Neuronal stem cell (in vitro differentiated cells): Measurements from ENCODE around the gene HRAS.

Source experiments
- DNase-seq: peaks from one replicate; pipeline ENCODE4 v3.0.0-alpha.2; 2013; ENCODE audit warnings: low spot score
- H2AFZ ChIP-seq: one replicate; pipeline ENCODE4 v1.6.1; 2013; ENCODE audit warnings: mild to moderate bottlenecking, low read length, inconsistent platforms
- H2AK5ac ChIP-seq: 2 replicates; pipeline ENCODE4 v1.6.1; 2013; ENCODE audit warnings: low read depth, mild to moderate bottlenecking, inconsistent platforms, low read length, moderate library complexity, mixed read lengths
- H2BK120ac ChIP-seq: 2 replicates; pipeline ENCODE4 v1.6.1; 2013; ENCODE audit warnings: low read depth, mild to moderate bottlenecking, inconsistent platforms, low read length, moderate library complexity, mixed read lengths
- H2BK12ac ChIP-seq: one replicate; pipeline ENCODE4 v1.6.1; 2013; ENCODE audit warnings: low read length, inconsistent platforms
- H2BK15ac ChIP-seq: 2 replicates; pipeline ENCODE4 v1.6.1; 2013; ENCODE audit warnings: mild to moderate bottlenecking, low read length, inconsistent platforms, mixed read lengths
- H2BK5ac ChIP-seq: one replicate; pipeline ENCODE4 v1.6.1; 2013; ENCODE audit warnings: inconsistent platforms, mild to moderate bottlenecking, low read length, moderate library complexity
- H3K14ac ChIP-seq: one replicate; pipeline ENCODE4 v1.6.1; 2013; ENCODE audit warnings: low read length, inconsistent platforms
- H3K18ac ChIP-seq: 2 replicates; pipeline ENCODE4 v1.6.1; 2013; ENCODE audit warnings: low read length, inconsistent platforms
- H3K23ac ChIP-seq: 2 replicates; pipeline ENCODE4 v1.6.1; 2013; ENCODE audit warnings: low read depth, mild to moderate bottlenecking, mixed read lengths, low read length, inconsistent platforms; ENCODE audit not compliant: poor library complexity
- H3K27ac ChIP-seq: replicated peaks from 3 replicates; pipeline ENCODE4 v1.5.1; 2013; ENCODE audit warnings: low read length, inconsistent platforms
- H3K27me3 ChIP-seq, 3 experiments: 2 replicates each; pipeline ENCODE4 v1.6.1; 2013; ENCODE audit warnings: low read length in 3 of 3, mild to moderate bottlenecking in 2 of 3, inconsistent platforms in 1 of 3, low read depth in 1 of 3, mixed read lengths in 1 of 3, moderate library complexity in 1 of 3; ENCODE audit not compliant: control insufficient read depth in 3 of 3, insufficient read depth in 3 of 3
- H3K36me3 ChIP-seq, 2 donors: replicated peaks in 1 of 2; 2 replicates each; pipeline ENCODE4 v1.6.1; 2013; ENCODE audit warnings: low read length in 2 of 2; ENCODE audit not compliant: control insufficient read depth in 2 of 2, insufficient read depth in 2 of 2
- H3K4ac ChIP-seq: 2 replicates; pipeline ENCODE4 v1.6.1; 2013; ENCODE audit warnings: inconsistent platforms, mild to moderate bottlenecking, low read length, moderate library complexity
- H3K4me1 ChIP-seq, 2 donors: 1 replicate in 1 of 2; 2 replicates in 1 of 2; pipeline ENCODE4 v1.6.1; 2013; ENCODE audit warnings: low read length in 2 of 2, low read depth in 1 of 2; ENCODE audit not compliant: control insufficient read depth in 2 of 2, insufficient read depth in 1 of 2
- H3K4me2 ChIP-seq: one replicate; pipeline ENCODE4 v1.6.1; 2013; ENCODE audit warnings: mild to moderate bottlenecking, low read length, inconsistent platforms; ENCODE audit not compliant: insufficient read depth, poor library complexity, severe bottlenecking
- H3K4me3 ChIP-seq, 2 donors: 2 replicates each; pipeline ENCODE4 v1.5.1; 2013; ENCODE audit warnings: low read length in 2 of 2, mild to moderate bottlenecking in 2 of 2, inconsistent platforms in 1 of 2, moderate library complexity in 1 of 2
- H3K79me1 ChIP-seq: one replicate; pipeline ENCODE4 v1.6.1; 2013; ENCODE audit warnings: low read depth, mild to moderate bottlenecking, inconsistent platforms, low read length, moderate library complexity
- H3K9ac ChIP-seq: one replicate; pipeline ENCODE4 v1.6.1; 2013; ENCODE audit warnings: mild to moderate bottlenecking, low read depth, low read length, inconsistent platforms; ENCODE audit not compliant: poor library complexity
- H3K9me3 ChIP-seq, 2 donors: replicated peaks in 1 of 2; 2 replicates each; pipeline versions ENCODE3 to v1.6.1; 2013; ENCODE audit warnings: low read length in 2 of 2, mild to moderate bottlenecking in 2 of 2, inconsistent platforms in 1 of 2, low read depth in 1 of 2, mixed read lengths in 1 of 2, moderate library complexity in 1 of 2; ENCODE audit not compliant: control insufficient read depth in 2 of 2, insufficient read depth in 1 of 2
- H4K8ac ChIP-seq: one replicate; pipeline ENCODE4 v1.6.1; 2013; ENCODE audit warnings: low read depth, mild to moderate bottlenecking, inconsistent platforms, low read length, moderate library complexity
- H4K91ac ChIP-seq: one replicate; pipeline ENCODE4 v1.6.1; 2013; ENCODE audit warnings: low read length, low read depth, mild to moderate bottlenecking, inconsistent platforms; ENCODE audit not compliant: poor library complexity
- WGBS, 2 donors: extraction: QIAGEN DNeasy Blood & Tissue Kit; methylation state at CpG; one replicate each; pipeline ENCODE4 v1.1.7; 2013; ENCODE audit warnings: missing lambda C conversion rate in 2 of 2, mixed read lengths in 1 of 2; ENCODE audit not compliant: insufficient read length in 2 of 2, insufficient replicate concordance in 1 of 2; ENCODE audit errors: extremely low coverage in 2 of 2; 5-methylcytosine and 5-hydroxymethylcytosine counted together

The HRAS gene

GRCh38 chr11:488579-488978 lies 46.8 kb downstream of the HRAS start:
- peaks cover 0 to 3% of the 10 kb centered on the region in 2 donors for H3K9me3 ChIP-seq
- no peak overlapping the region for H3K27ac ChIP-seq
- H2BK15ac ChIP-seq, result no peak overlapping the region
- no peaks in the 10 kb centered on the region for H3K27me3 ChIP-seq
- WGBS, 2 donors, result no CpG with 5 or more reads among the region's 19 CpGs
- H3K4me1 ChIP-seq, result no peaks in the 10 kb centered on the region
- H3K14ac ChIP-seq, result no peak overlapping the region
- no peak for DNase-seq
- H3K79me1 ChIP-seq, result peaks cover 19% of the 10 kb centered on the region
- H2BK120ac ChIP-seq, result no peak overlapping the region
- H3K18ac ChIP-seq, result no peak overlapping the region
- no peak overlapping the region for H2BK12ac ChIP-seq
- H2AFZ ChIP-seq, result no peak overlapping the region
- peaks cover 14 to 31% of the 10 kb centered on the region in 2 donors for H3K36me3 ChIP-seq
- no peak overlapping the region for H4K91ac ChIP-seq
- peak overlapping the region; percentile 31 for H3K23ac ChIP-seq
- H3K4me2 ChIP-seq, result no peak overlapping the region
- no peak overlapping the region for H3K4me3 ChIP-seq
- peak overlapping the region; percentile 17 for H4K8ac ChIP-seq
- no peak overlapping the region for H3K4ac ChIP-seq
- no peak overlapping the region for H3K9ac ChIP-seq
- H2AK5ac ChIP-seq, result no peak overlapping the region
- no peak overlapping the region for H2BK5ac ChIP-seq

- no peak overlapping the region for H2AK5ac ChIP-seq
- H3K4me3 ChIP-seq, result no peak overlapping the region
- no peak overlapping the region for H2BK5ac ChIP-seq
- H3K4me2 ChIP-seq, result no peak overlapping the region
- H2BK120ac ChIP-seq, result no peak overlapping the region
- no peak overlapping the region for H3K18ac ChIP-seq
- no peak overlapping the region for H3K27ac ChIP-seq
- WGBS, 2 donors, result no CpG with 5 or more reads among the region's 25 CpGs
- H3K9ac ChIP-seq, result no peak overlapping the region
- no peak overlapping the region for H3K14ac ChIP-seq
- H4K8ac ChIP-seq, result no peak overlapping the region
- no peaks in the 10 kb centered on the region for H3K4me1 ChIP-seq
- no peak overlapping the region for H4K91ac ChIP-seq
- H3K36me3 ChIP-seq, result peaks cover 14 to 30% of the 10 kb centered on the region in 2 donors
- H3K23ac ChIP-seq, result peak overlapping the region; percentile 29
- H2BK15ac ChIP-seq, result no peak overlapping the region
- no peak overlapping the region for H2AFZ ChIP-seq
- H3K9me3 ChIP-seq, result peaks cover 0 to 3% of the 10 kb centered on the region in 2 donors
- H3K4ac ChIP-seq, result no peak overlapping the region
- DNase-seq, result no peak
- peaks cover 19% of the 10 kb centered on the region for H3K79me1 ChIP-seq
- H2BK12ac ChIP-seq, result no peak overlapping the region
- no peaks in the 10 kb centered on the region for H3K27me3 ChIP-seq
These were observed 47.3 kb downstream of the HRAS start for GRCh38 chr11:488062-488461.

GRCh38 chr11:487571-488021 lies 47.8 kb downstream of the HRAS start:
- Histone ChIP-seq H4K8ac (peak overlapping the region; percentile 65), H3K4me3 (no peak overlapping the region), H3K79me1 (peaks cover 19% of the 10 kb centered on the region), H3K36me3 (peaks cover 12 to 25% of the 10 kb centered on the region in 2 donors), H3K9me3 (peaks cover 0 to 3% of the 10 kb centered on the region in 2 donors), H3K14ac (peak overlapping the region; percentile 38), H2BK120ac (no peak overlapping the region), H3K27ac (no peak overlapping the region), H2AK5ac (no peak overlapping the region), H2BK5ac (no peak overlapping the region), H4K91ac (no peak overlapping the region), H3K18ac (no peak overlapping the region), H3K27me3 (no peaks in the 10 kb centered on the region), H3K4me2 (no peak overlapping the region), H2BK15ac (no peak overlapping the region), H3K9ac (no peak overlapping the region), H2AFZ (no peak overlapping the region), H2BK12ac (no peak overlapping the region), H3K23ac (no peak overlapping the region), H3K4ac (no peak overlapping the region), H3K4me1 (no peaks in the 10 kb centered on the region)
- DNase-seq, result no peak
- no CpG with 5 or more reads among the region's 22 CpGs for WGBS, 2 donors

- H2AFZ ChIP-seq, result no peak overlapping the region
- H4K91ac ChIP-seq, result no peak overlapping the region
- no peak overlapping the region for H3K14ac ChIP-seq
- WGBS, 2 donors, result no CpG with 5 or more reads among the region's 23 CpGs
- no peak for DNase-seq
- H2BK15ac ChIP-seq, result no peak overlapping the region
- H3K4me3 ChIP-seq, result no peak overlapping the region
- no peak overlapping the region for H3K4me2 ChIP-seq
- no peak overlapping the region for H2BK120ac ChIP-seq
- peaks cover 0 to 3% of the 10 kb centered on the region in 2 donors for H3K9me3 ChIP-seq
- H3K36me3 ChIP-seq, result peaks cover 12 to 21% of the 10 kb centered on the region in 2 donors
- H3K27ac ChIP-seq, result no peak overlapping the region
- H3K27me3 ChIP-seq, result no peaks in the 10 kb centered on the region
- peak overlapping the region; percentile 17 for H3K18ac ChIP-seq
- no peak overlapping the region for H3K4ac ChIP-seq
- no peak overlapping the region for H2AK5ac ChIP-seq
- H2BK5ac ChIP-seq, result no peak overlapping the region
- H3K79me1 ChIP-seq, result peaks cover 19% of the 10 kb centered on the region
- H3K9ac ChIP-seq, result peak overlapping the region; percentile 70
- H3K23ac ChIP-seq, result peak overlapping the region; percentile 85
- H4K8ac ChIP-seq, result no peak overlapping the region
- H2BK12ac ChIP-seq, result no peak overlapping the region
- H3K4me1 ChIP-seq, result no peaks in the 10 kb centered on the region
These were observed 49.2 kb downstream of the HRAS start for GRCh38 chr11:486189-486588.
